Psoas muscle (tissue), 8 donors: ENCODE measurements around the gene F10. TPM values are rescaled to one million over a fixed set of nuclear protein-coding genes. Genes with fewer than 3 reads are reported as not detected.

ENCODE experiments used
- ATAC-seq, 4 donors: fragments of 200-7000 bp; cut with Tn5 transposase; one replicate each; pipeline ENCODE4 v1.9.1; 2020; ENCODE audit warnings: moderate library complexity in 3 of 4, mild to moderate bottlenecking in 2 of 4
- DNase-seq, 2 donors: peaks; one replicate each; pipeline ENCODE4 v3.0.0-alpha.2; 2020
- H3K27ac ChIP-seq: fragments of 200-600 bp; one replicate; pipeline ENCODE4 v1.8.0; 2022
- H3K27me3 ChIP-seq, 3 donors: fragments of 200-600 bp in 1 of 3; one replicate each; pipeline versions ENCODE4 v1.6.1 to v1.8.0; 2013 to 2022; ENCODE audit warnings: low read length in 2 of 3, mild to moderate bottlenecking in 2 of 3, moderate library complexity in 1 of 3; ENCODE audit not compliant: insufficient read depth in 3 of 3
- H3K36me3 ChIP-seq, 2 donors: fragments of 200-600 bp in 1 of 2; one replicate each; pipeline versions ENCODE4 v1.6.1 to v1.8.0; 2013 to 2022; ENCODE audit warnings: low read depth in 1 of 2, mild to moderate bottlenecking in 1 of 2, moderate library complexity in 1 of 2; ENCODE audit not compliant: insufficient read depth in 1 of 2
- H3K4me1 ChIP-seq: fragments of 200-600 bp; one replicate; pipeline ENCODE4 v1.8.0; 2022
- H3K4me3 ChIP-seq: fragments of 200-600 bp; one replicate; pipeline ENCODE4 v1.8.0; 2022; ENCODE audit warnings: mild to moderate bottlenecking
- H3K9me3 ChIP-seq: fragments of 200-600 bp; one replicate; pipeline ENCODE4 v1.8.0; 2022
- WGBS, 3 donors: extraction: QIAGEN DNeasy Blood & Tissue Kit; methylation state at CpG; one replicate each; pipeline versions ENCODE4 v1.1.6 to v1.1.7; 2013; 5-methylcytosine and 5-hydroxymethylcytosine counted together
- intact Hi-C, 2 donors: fragments of 100-400 bp; cut with DNase I; formaldehyde crosslinking; loops; one replicate each; pipeline versions ENCODE4 v1.11.0 to v1.14.2; 2022
- polyA plus RNA-seq, 3 donors: library from polyadenylated mRNA; stranded (reverse); fragments of 200-250 nt; gene quantifications; one replicate each; pipeline ENCODE4 v1.2.3, GENCODE V29; 2013
- total RNA-seq, 4 donors: library from RNA; stranded (reverse); fragmentation: NEBNext Ultra II Directional in 2 of 4; extraction: Animal tissue kit (Norgen Biotek cat#: 25700) in 2 of 4; gene quantifications; one replicate each; pipeline versions ENCODE4 v1.2.1 to v1.2.4, GENCODE V29; 2021 to 2023
- TF ChIP-seq, protein P1 (sequence below): fragments of 200-600 bp; IDR thresholded peaks from one replicate; pipeline ENCODE4 v1.8.0; 2022; ENCODE audit warnings: antibody characterized with exemption
- donor health status: healthy with polysubstance abuse.
- donor health status: DM: no; HTN: no; CAD: no; lungs with moderate emphysema.
- donor health status: Bipolar disorder and iron deficiency.
- donor health status: healthy.
- donor health status: DM: yes; HTN: yes; CAD: no.
- donor health status: DM: no; HTN: no; CAD: no.
- donor health status: DM: no; HTN: no; CAD: no.
- donor health status: DM: yes; HTN: yes; CAD: no.

F10 gene
- total and polyA plus RNA-seq, 7 donors, result 0.63 to 4.9 (median 1.5) TPM

GRCh38 chr13:113179374-113180230, 57.0 kb downstream of the F10 start:
- intact Hi-C loops, result loop anchor here in 1 of 2 donors (5.0 kb wide), 1 partner anchor 73 kb away; no protein-coding TSS in a partner anchor
- DNase-seq, result no peak
- TF ChIP-seq, protein P1, sequence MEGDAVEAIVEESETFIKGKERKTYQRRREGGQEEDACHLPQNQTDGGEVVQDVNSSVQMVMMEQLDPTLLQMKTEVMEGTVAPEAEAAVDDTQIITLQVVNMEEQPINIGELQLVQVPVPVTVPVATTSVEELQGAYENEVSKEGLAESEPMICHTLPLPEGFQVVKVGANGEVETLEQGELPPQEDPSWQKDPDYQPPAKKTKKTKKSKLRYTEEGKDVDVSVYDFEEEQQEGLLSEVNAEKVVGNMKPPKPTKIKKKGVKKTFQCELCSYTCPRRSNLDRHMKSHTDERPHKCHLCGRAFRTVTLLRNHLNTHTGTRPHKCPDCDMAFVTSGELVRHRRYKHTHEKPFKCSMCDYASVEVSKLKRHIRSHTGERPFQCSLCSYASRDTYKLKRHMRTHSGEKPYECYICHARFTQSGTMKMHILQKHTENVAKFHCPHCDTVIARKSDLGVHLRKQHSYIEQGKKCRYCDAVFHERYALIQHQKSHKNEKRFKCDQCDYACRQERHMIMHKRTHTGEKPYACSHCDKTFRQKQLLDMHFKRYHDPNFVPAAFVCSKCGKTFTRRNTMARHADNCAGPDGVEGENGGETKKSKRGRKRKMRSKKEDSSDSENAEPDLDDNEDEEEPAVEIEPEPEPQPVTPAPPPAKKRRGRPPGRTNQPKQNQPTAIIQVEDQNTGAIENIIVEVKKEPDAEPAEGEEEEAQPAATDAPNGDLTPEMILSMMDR, result no peak
- Histone ChIP-seq H3K27ac (no peak overlapping the region), H3K4me1 (no peaks in the 10 kb centered on the region), H3K27me3 (no peaks in the 10 kb centered on the region), H3K36me3 (peaks cover 16 to 100% of the 10 kb centered on the region in 2 donors), H3K9me3 (no peaks in the 10 kb centered on the region), H3K4me3 (no peak overlapping the region)
- 79 to 82% (median 81%) methylated on average over 28 of the region's 28 CpGs for WGBS, 3 donors
- no peak for ATAC-seq

DNA sequence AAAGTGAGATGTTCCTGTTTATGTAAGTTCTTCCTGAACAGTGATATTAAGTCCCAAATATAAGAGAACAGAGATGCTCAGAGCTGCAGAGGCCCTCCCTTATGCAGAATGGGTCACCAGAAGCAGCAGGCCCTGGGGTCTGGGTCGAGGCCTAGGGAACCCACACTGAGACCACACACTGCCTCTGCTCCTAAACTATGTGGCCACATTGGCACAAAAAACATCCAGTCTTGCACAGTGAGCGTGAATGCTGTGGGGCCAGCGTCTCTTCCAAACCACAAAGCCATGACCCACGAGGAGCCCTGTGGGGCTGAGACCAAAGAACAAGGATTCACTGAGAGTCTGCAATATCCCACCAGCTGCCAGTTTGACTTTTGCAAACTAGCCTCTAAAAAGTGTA, 59.4 kb downstream of the F10 start:
- no peaks in the 10 kb centered on the region for H3K9me3 ChIP-seq
- TF ChIP-seq, protein P1, result no peak
- H3K36me3 ChIP-seq, result peaks cover 16 to 97% of the 10 kb centered on the region in 2 donors
- intact Hi-C loops, result no loop called here
- H3K27ac ChIP-seq, result no peak overlapping the region
- H3K4me1 ChIP-seq, result no peaks in the 10 kb centered on the region
- WGBS, 3 donors, result 87 to 94% (median 92%) methylated on average over 4 of the region's 4 CpGs
- no peak overlapping the region for H3K4me3 ChIP-seq
- H3K27me3 ChIP-seq, result no peaks in the 10 kb centered on the region
- ATAC-seq, result no peak
- DNase-seq, result no peak

DNA sequence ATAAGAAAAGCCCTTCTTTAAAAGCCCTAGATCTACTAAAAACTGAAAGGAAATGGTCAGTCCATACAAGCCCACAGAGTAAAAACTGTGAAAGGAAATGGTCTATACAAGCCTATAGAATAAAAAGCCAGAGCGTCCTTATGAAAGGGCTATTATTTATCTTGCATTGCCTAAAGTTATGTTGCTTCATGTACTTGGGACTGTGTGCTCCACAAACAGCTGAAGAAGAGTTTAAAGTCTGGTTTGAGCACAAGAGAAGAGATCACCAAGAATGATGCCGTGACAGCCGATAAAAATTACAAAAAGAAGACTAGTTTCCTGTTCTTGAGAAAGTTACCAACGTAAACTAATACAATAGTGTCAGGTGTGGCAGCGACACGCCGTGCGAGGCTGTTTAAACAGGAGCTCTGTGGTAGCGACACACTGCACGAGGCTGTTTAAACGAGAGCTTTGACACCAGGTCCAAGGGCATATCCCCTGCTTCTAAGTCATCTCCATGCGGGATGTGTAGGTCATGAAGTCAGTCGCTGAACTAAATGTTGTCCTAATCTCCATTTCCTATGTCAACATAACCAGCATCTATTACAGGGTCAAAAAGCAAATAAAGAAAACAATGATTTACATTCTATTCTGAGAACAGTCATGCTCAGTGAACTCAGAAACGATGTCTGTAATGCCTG, 61.0 kb downstream of the F10 start:
- intact Hi-C loops, result no loop called here

GRCh38 chr13:113184568-113185440, 62.2 kb downstream of the F10 start:
- Histone ChIP-seq H3K4me1 (no peaks in the 10 kb centered on the region), H3K9me3 (no peaks in the 10 kb centered on the region), H3K36me3 (peaks cover 15 to 92% of the 10 kb centered on the region in 2 donors), H3K27me3 (no peaks in the 10 kb centered on the region), H3K4me3 (no peak overlapping the region), H3K27ac (no peak overlapping the region)
- DNase-seq, result no peak
- intact Hi-C loops, result no loop called here
- no peak for ATAC-seq
- WGBS, 3 donors, result 90 to 92% (median 91%) methylated on average over 22 of the region's 22 CpGs
- TF ChIP-seq, protein P1, result no peak

More for the DNA sequence above, 61.0 kb downstream of the F10 start:
- TF ChIP-seq, protein P1, result no peak
- Histone ChIP-seq H3K4me1 (no peaks in the 10 kb centered on the region), H3K9me3 (no peaks in the 10 kb centered on the region), H3K27me3 (no peaks in the 10 kb centered on the region), H3K36me3 (peaks cover 16 to 93% of the 10 kb centered on the region in 2 donors), H3K27ac (no peak overlapping the region), H3K4me3 (no peak overlapping the region)
- WGBS, 3 donors, result 89 to 92% (median 90%) methylated on average over 14 of the region's 14 CpGs
- ATAC-seq, result no peak
- no peak for DNase-seq
